Measurements from ENCODE around the gene CDT1.

The CDT1 gene

GRCh38 chr16:88838566-88838965 is 35.0 kb downstream of the CDT1 start:
- no peak for DNase-seq (ENCODE audit: low spot score)
- H3K27ac ChIP-seq, result no peak overlapping the region
- ChIA-PET CTCF (interaction anchor here (1.7 kb wide), 1 partner anchor 18 kb away, joined by 7 read pairs; the partner anchor contains the start of genes GALNS and TRAPPC2L), POLR2A (ENCODE audit: low non-redundant PET) (no interaction called here)
- TF ChIP-seq CTCF (conservative IDR thresholded peaks at IDR 0.05; ENCODE audit: low read depth), result no peak

- POLR2A ChIA-PET (ENCODE audit: low non-redundant PET), result no interaction called here
- CTCF ChIA-PET, result interaction anchor here (1.7 kb wide), 1 partner anchor 18 kb away, joined by 7 read pairs; the partner anchor contains the start of genes GALNS and TRAPPC2L
- DNase-seq (ENCODE audit: low spot score), result no peak
- no peak overlapping the region for H3K27ac ChIP-seq
- no peak for TF ChIP-seq CTCF (conservative IDR thresholded peaks at IDR 0.05; ENCODE audit: low read depth)
These were observed 35.5 kb downstream of the CDT1 start for GRCh38 chr16:88839026-88839529.

DNA sequence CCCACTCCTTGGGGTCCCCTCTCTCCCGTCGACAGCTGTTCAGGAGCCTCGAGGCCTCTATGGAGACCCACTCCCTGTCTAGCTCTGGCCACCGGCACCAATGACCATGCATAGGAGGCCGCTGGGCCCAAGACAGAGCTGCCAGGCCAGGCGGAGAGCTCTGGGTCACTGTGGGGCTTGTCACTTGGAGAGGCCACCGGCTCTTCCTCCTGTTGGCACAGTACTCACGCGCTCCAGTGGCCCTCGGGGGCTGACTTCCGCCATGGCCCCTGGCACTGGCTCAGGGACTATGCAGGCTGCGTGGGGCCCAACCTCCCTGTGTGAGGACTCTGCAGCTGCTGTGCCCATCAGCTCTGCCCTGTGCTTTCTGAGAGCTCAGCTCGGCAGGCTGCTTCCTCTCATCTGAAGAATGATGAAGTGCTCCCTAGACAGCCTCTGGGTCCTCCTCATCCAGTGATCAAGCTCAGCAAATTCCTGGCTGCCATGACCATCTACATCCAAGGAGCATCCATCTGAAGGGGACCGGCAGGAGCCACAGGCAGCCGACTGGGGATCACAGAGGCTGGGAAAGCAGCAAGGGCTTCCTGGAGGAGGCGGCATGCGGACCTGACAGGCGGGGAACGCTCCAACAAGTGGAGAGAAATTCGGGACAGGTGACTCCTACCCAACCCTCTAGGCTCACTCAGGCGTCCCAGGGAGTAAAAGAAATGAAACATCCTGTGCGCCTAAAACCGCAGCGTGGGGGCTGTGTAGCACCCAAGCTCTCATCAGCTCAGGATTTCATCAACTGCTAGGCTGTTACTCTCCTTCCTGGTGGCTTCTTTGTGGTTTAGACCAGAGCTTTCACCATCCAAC is 36.4 kb downstream of the CDT1 start:
- no peak for DNase-seq (ENCODE audit: low spot score)
- ChIA-PET CTCF (interaction anchor here (0.5 to 1.7 kb wide), 2 partner anchors 17 to 258 kb away, joined by 3 to 7 read pairs; partner anchors contain the start of genes GALNS and TRAPPC2L), POLR2A (ENCODE audit: low non-redundant PET) (no interaction called here)
- H3K27ac ChIP-seq, result no peak overlapping the region
- TF ChIP-seq CTCF (conservative IDR thresholded peaks at IDR 0.05; ENCODE audit: low read depth), result no peak

GRCh38 chr16:88840600-88841215 is 37.1 kb downstream of the CDT1 start:
- no peak for TF ChIP-seq CTCF (conservative IDR thresholded peaks at IDR 0.05; ENCODE audit: low read depth)
- ChIA-PET CTCF (interaction anchor here (0.5 kb wide), 1 partner anchor 257 kb away, joined by 3 read pairs; no protein-coding TSS in a partner anchor), POLR2A (ENCODE audit: low non-redundant PET) (no interaction called here)
- DNase-seq (ENCODE audit: low spot score), result no peak
- H3K27ac ChIP-seq, result no peak overlapping the region

- POLR2A ChIA-PET (ENCODE audit: low non-redundant PET), result no interaction called here
- no peak overlapping the region for H3K27ac ChIP-seq
- no peak for TF ChIP-seq CTCF (conservative IDR thresholded peaks at IDR 0.05; ENCODE audit: low read depth)
- DNase-seq (ENCODE audit: low spot score), result no peak
- CTCF ChIA-PET, result no interaction called here
These were observed 38.1 kb downstream of the CDT1 start for GRCh38 chr16:88841521-88842307.

DNA sequence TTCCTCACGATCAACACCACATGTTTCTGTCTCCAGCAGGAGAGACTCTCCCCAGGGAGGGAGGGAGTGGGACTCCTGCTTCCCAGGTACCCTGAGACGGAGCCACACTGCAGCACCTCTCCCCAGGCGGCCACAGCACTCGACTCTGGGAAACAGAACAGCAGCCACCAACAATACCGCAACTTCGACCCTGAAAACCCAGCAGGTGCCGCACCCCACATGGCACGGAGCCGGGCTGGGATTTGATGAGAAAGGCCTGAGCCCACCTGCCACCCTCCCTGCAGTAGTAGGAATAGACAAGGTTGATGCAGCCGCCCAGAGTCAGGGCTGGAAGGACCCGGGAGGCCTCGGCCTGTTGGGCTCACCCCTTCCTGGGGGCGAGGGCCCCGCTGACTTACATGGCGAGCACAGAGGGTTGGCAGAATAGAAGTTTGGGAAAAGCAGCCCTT is 38.7 kb downstream of the CDT1 start:
- CTCF ChIA-PET, result no interaction called here
- no peak for DNase-seq (ENCODE audit: low spot score)
- POLR2A ChIA-PET (ENCODE audit: low non-redundant PET), result no interaction called here
- TF ChIP-seq CTCF (conservative IDR thresholded peaks at IDR 0.05; ENCODE audit: low read depth), result no peak
- no peak overlapping the region for H3K27ac ChIP-seq
